MM.1S (cell line): ENCODE data around the gene SPNS2.

Experiments used
- DNase-seq: peaks from one replicate; pipeline ENCODE4 v3.0.0-alpha.2; 2015
- H2AFZ ChIP-seq: fragments of 300-600 bp; sonication (generic); 2 replicates; pipeline ENCODE4 v1.6.0; 2016; ENCODE audit warnings: antibody characterized with exemption, low read length
- H3F3A ChIP-seq: fragments of 300-600 bp; sonication (generic); 2 replicates; pipeline ENCODE4 v1.6.1; 2016; ENCODE audit warnings: mild to moderate bottlenecking, antibody characterized with exemption, low read length, moderate library complexity, mixed read lengths; ENCODE audit not compliant: insufficient read depth
- H3K27ac ChIP-seq: fragments of 300-600 bp; sonication (generic); 2 replicates; pipeline ENCODE4 v1.5.1; 2016; ENCODE audit warnings: mild to moderate bottlenecking, low read length
- H3K27me3 ChIP-seq: fragments of 300-600 bp; sonication (generic); replicated peaks from 2 replicates; pipeline ENCODE4 v1.6.0; 2016; ENCODE audit warnings: low read length; ENCODE audit not compliant: insufficient read depth
- H3K36me3 ChIP-seq: fragments of 300-600 bp; sonication (generic); replicated peaks from 2 replicates; pipeline ENCODE4 v1.6.1; 2016; ENCODE audit warnings: mild to moderate bottlenecking, low read length, mixed read lengths; ENCODE audit not compliant: insufficient read depth
- H3K4me1 ChIP-seq: fragments of 300-600 bp; sonication (generic); 2 replicates; pipeline ENCODE4 v1.6.1; 2016; ENCODE audit warnings: low read length, mixed read lengths
- H3K4me2 ChIP-seq: fragments of 300-600 bp; sonication (generic); 2 replicates; pipeline ENCODE4 v1.6.0; 2016; ENCODE audit warnings: low read depth, low read length
- H3K4me3 ChIP-seq: fragments of 300-600 bp; sonication (generic); 2 replicates; pipeline ENCODE4 v1.5.1; 2016; ENCODE audit warnings: low read length, mixed read lengths
- H3K79me2 ChIP-seq: fragments of 300-600 bp; sonication (generic); 2 replicates; pipeline ENCODE4 v1.6.1; 2016; ENCODE audit warnings: mixed run types, low read length, mixed read lengths
- H3K9ac ChIP-seq: fragments of 300-600 bp; sonication (generic); 2 replicates; pipeline ENCODE4 v1.6.1; 2016; ENCODE audit warnings: low read length, mixed read lengths
- H3K9me2 ChIP-seq: fragments of 300-600 bp; sonication (generic); replicated peaks from 2 replicates; pipeline ENCODE4 v1.6.1; 2016; ENCODE audit warnings: mild to moderate bottlenecking, low read length, mixed read lengths; ENCODE audit not compliant: insufficient read depth
- H3K9me3 ChIP-seq: fragments of 300-600 bp; sonication (generic); replicated peaks from 2 replicates; pipeline ENCODE4 v1.6.1; 2016; ENCODE audit warnings: mild to moderate bottlenecking, low read length, mixed read lengths; ENCODE audit not compliant: insufficient read depth
- H4K20me1 ChIP-seq: fragments of 300-600 bp; sonication (generic); 2 replicates; pipeline ENCODE4 v1.6.1; 2016; ENCODE audit warnings: mild to moderate bottlenecking, low read length, moderate library complexity, mixed read lengths; ENCODE audit not compliant: insufficient read depth
- EZH2 ChIP-seq: fragments of 300-600 bp; sonication (generic); optimal IDR thresholded peaks from 2 replicates; pipeline ENCODE3; 2017; ENCODE audit warnings: low read depth, mild to moderate bottlenecking, antibody characterized with exemption, low read length, mixed read lengths
- EZH2phosphoT487 ChIP-seq: fragments of 300-600 bp; sonication (generic); IDR thresholded peaks from 2 replicates; pipeline ENCODE4 v1.6.1; 2018; ENCODE audit warnings: antibody characterized with exemption, low read length
- TF ChIP-seq, protein P1 (sequence below): fragments of 300-600 bp; sonication (generic); IDR thresholded peaks from 2 replicates; pipeline ENCODE4 v1.5.1; 2016; ENCODE audit warnings: antibody characterized with exemption, low read length, mixed read lengths

SPNS2 gene

GRCh38 chr17:4488989-4489595, 9.6 kb upstream of the SPNS2 start:
- Histone ChIP-seq H3K9ac (no peak overlapping the region), H2AFZ (no peak overlapping the region), H3K4me3 (no peak overlapping the region), H3K27ac (no peak overlapping the region), H4K20me1 (no peaks in the 10 kb centered on the region), H3K9me3 (no peaks in the 10 kb centered on the region), H3K9me2 (no peaks in the 10 kb centered on the region), H3K4me1 (no peaks in the 10 kb centered on the region), H3K79me2 (no peaks in the 10 kb centered on the region), H3K36me3 (no peaks in the 10 kb centered on the region), H3K4me2 (no peak overlapping the region), H3F3A (no peaks in the 10 kb centered on the region), H3K27me3 (peaks cover 8% of the 10 kb centered on the region)
- DNase-seq = no peak
- TF ChIP-seq EZH2 (no peak), EZH2phosphoT487 (no peak)
- TF ChIP-seq, protein P1, sequence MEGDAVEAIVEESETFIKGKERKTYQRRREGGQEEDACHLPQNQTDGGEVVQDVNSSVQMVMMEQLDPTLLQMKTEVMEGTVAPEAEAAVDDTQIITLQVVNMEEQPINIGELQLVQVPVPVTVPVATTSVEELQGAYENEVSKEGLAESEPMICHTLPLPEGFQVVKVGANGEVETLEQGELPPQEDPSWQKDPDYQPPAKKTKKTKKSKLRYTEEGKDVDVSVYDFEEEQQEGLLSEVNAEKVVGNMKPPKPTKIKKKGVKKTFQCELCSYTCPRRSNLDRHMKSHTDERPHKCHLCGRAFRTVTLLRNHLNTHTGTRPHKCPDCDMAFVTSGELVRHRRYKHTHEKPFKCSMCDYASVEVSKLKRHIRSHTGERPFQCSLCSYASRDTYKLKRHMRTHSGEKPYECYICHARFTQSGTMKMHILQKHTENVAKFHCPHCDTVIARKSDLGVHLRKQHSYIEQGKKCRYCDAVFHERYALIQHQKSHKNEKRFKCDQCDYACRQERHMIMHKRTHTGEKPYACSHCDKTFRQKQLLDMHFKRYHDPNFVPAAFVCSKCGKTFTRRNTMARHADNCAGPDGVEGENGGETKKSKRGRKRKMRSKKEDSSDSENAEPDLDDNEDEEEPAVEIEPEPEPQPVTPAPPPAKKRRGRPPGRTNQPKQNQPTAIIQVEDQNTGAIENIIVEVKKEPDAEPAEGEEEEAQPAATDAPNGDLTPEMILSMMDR = no peak

DNA sequence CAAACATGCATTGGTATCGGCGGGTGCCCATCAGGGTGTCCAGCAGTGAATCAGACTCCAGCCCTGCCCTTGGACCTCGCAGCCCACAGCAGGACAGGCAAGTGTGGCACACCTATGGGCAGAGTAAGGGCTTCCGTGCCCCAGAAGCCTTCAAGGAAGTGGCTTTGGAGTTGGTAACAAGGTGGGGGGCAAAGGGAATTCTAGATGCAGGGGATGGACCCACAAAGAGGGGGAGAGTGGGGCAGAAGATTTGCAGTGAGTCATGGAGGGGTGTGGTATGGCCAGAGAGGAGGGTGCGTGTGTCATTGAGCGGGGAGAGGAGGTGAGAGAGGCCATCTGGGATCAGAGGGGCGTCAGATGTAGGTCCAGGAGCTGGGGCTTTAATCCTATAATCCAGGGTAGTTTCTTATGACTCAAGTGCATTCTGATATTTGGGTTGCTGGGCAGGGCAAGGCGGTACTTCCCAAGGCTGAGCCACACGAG, 8.5 kb upstream of the SPNS2 start:
- Histone ChIP-seq H3K27me3 (peaks cover 8% of the 10 kb centered on the region), H3F3A (no peaks in the 10 kb centered on the region), H3K27ac (no peak overlapping the region), H3K4me3 (no peak overlapping the region), H4K20me1 (no peaks in the 10 kb centered on the region), H3K9ac (no peak overlapping the region), H3K4me2 (no peak overlapping the region), H3K79me2 (no peaks in the 10 kb centered on the region), H3K36me3 (no peaks in the 10 kb centered on the region), H3K9me2 (no peaks in the 10 kb centered on the region), H3K9me3 (no peaks in the 10 kb centered on the region), H2AFZ (no peak overlapping the region), H3K4me1 (no peaks in the 10 kb centered on the region)
- TF ChIP-seq, protein P1 = no peak
- TF ChIP-seq EZH2 = no peak
- no peak for TF ChIP-seq EZH2phosphoT487
- DNase-seq = no peak

- Histone ChIP-seq H3K9me3 (no peaks in the 10 kb centered on the region), H3K4me2 (no peak overlapping the region), H3K4me1 (no peaks in the 10 kb centered on the region), H4K20me1 (no peaks in the 10 kb centered on the region), H3K9me2 (no peaks in the 10 kb centered on the region), H3K4me3 (no peak overlapping the region), H2AFZ (no peak overlapping the region), H3K79me2 (no peaks in the 10 kb centered on the region), H3K27me3 (peaks cover 8% of the 10 kb centered on the region), H3K36me3 (no peaks in the 10 kb centered on the region), H3K27ac (no peak overlapping the region), H3K9ac (no peak overlapping the region), H3F3A (no peaks in the 10 kb centered on the region)
- no peak for DNase-seq
- TF ChIP-seq, protein P1 = no peak
- TF ChIP-seq EZH2phosphoT487 (no peak), EZH2 (no peak)
Measured at GRCh38 chr17:4490637-4491061, 8.0 kb upstream of the SPNS2 start.
